Measurements from ENCODE around the gene WWTR1. TPM values are rescaled to one million over a fixed set of nuclear protein-coding genes. Genes with fewer than 3 reads are reported as not detected.

The WWTR1 gene
- total RNA-seq, 1 experiment from 2014 or later = 79.7 TPM

DNA sequence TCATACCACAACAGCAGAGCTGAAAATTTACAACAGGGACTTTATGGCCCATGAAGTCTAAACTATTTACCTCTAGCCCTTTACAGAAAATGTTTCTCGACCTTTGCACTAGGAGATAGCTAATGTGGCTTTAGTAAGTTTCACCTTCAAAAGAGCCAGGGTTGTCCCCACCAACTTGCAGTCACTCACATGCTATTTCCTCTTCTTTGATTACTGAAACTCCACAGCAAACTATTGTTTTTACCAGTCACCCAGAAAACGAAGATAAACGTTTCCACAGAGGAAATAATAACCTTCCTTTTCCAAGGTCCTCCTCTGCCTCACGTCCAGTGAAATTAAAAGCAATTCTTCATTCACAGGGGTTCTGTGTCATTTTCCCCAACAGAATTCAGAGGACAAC, 48.2 kb downstream of the WWTR1 start:
- Histone ChIP-seq H3K4me3 (ENCODE audit: low read length) (no peak overlapping the region), H3K27ac (ENCODE audit: low read length) (no peak overlapping the region), H3K9me2 (replicated peaks; ENCODE audit: low read length) (no peaks in the 10 kb centered on the region), H3K9ac (ENCODE audit: low read length) (no peak overlapping the region), H4K20me1 (ENCODE audit: low read length) (peaks cover 6% of the 10 kb centered on the region; the same call in 1 of the 2 replicates), H3K36me3 (ENCODE audit: low read depth, low read length) (peaks cover 53% of the 10 kb centered on the region), H3F3A (ENCODE audit: low read length, unreplicated experiment) (no peaks in the 10 kb centered on the region), H2AFZ (ENCODE audit: low read length) (no peak overlapping the region), H3K27me3 (ENCODE audit: low read length) (no peaks in the 10 kb centered on the region), H3K4me1 (ENCODE audit: insufficient read depth, low read length) (peaks cover 16% of the 10 kb centered on the region; the same call in 1 of the 2 replicates), H3K9me3 (ENCODE audit: low read length) (no peaks in the 10 kb centered on the region), H3K4me2 (ENCODE audit: low read length) (no peak overlapping the region), H3K79me2 (ENCODE audit: low read length) (peaks cover 93% of the 10 kb centered on the region)
- DNase-seq (no peak), ATAC-seq (no peak)
- POLR2A ChIA-PET (ENCODE audit: unreplicated experiment) = interaction anchor here (0.6 kb wide), 2 partner anchors 23 to 627 kb away, joined by 5 to 8 read pairs; no protein-coding TSS in a partner anchor
- TF ChIP-seq, protein P1, sequence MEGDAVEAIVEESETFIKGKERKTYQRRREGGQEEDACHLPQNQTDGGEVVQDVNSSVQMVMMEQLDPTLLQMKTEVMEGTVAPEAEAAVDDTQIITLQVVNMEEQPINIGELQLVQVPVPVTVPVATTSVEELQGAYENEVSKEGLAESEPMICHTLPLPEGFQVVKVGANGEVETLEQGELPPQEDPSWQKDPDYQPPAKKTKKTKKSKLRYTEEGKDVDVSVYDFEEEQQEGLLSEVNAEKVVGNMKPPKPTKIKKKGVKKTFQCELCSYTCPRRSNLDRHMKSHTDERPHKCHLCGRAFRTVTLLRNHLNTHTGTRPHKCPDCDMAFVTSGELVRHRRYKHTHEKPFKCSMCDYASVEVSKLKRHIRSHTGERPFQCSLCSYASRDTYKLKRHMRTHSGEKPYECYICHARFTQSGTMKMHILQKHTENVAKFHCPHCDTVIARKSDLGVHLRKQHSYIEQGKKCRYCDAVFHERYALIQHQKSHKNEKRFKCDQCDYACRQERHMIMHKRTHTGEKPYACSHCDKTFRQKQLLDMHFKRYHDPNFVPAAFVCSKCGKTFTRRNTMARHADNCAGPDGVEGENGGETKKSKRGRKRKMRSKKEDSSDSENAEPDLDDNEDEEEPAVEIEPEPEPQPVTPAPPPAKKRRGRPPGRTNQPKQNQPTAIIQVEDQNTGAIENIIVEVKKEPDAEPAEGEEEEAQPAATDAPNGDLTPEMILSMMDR (conservative IDR thresholded peaks at IDR 0.05; ENCODE audit: low read depth, low read length) = no peak
- TF ChIP-seq EZH2phosphoT487 (IDR thresholded peaks at IDR 0.05; ENCODE audit: borderline replicate concordance, low read length) = no peak
- no peak for TF ChIP-seq EZH2 (IDR thresholded peaks at IDR 0.05; ENCODE audit: low read length, unreplicated experiment)
- intact Hi-C loops (cut with micrococcal nuclease) = no loop called here
- CTCF ChIA-PET = no interaction called here
- no TSS peak for BruUV-seq (replicated peaks)

DNA sequence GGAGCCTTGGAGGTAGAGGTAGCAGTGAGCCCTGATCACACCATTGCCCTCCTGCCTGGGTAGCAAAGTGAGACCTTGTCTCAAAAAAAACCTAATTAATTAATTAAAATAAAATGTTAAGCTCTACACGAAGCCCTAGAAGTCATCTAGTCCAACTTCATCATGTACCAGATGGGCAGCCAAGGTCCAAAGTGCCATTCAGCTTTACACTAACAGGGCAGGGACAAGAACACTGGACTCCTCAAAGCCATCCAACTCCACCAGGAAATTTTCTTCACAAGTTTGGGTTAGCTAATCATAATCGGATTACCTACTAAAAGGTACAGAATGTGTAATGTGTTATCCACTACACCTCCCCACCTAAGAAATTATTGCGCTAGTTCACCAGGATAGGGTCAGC, 48.8 kb downstream of the WWTR1 start:
- ATAC-seq (no peak), DNase-seq (no peak)
- CTCF ChIA-PET = no interaction called here
- Histone ChIP-seq H3K27ac (ENCODE audit: low read length) (no peak overlapping the region), H3K4me1 (ENCODE audit: insufficient read depth, low read length) (peaks cover 22% of the 10 kb centered on the region), H3K9ac (ENCODE audit: low read length) (no peak overlapping the region), H2AFZ (ENCODE audit: low read length) (no peak overlapping the region), H3K4me2 (ENCODE audit: low read length) (no peak overlapping the region), H3F3A (ENCODE audit: low read length, unreplicated experiment) (no peaks in the 10 kb centered on the region), H3K79me2 (ENCODE audit: low read length) (peaks cover 93% of the 10 kb centered on the region), H4K20me1 (ENCODE audit: low read length) (peaks cover 6% of the 10 kb centered on the region; the same call in 1 of the 2 replicates), H3K9me3 (ENCODE audit: low read length) (no peaks in the 10 kb centered on the region), H3K9me2 (replicated peaks; ENCODE audit: low read length) (no peaks in the 10 kb centered on the region), H3K36me3 (ENCODE audit: low read depth, low read length) (peaks cover 50% of the 10 kb centered on the region), H3K27me3 (ENCODE audit: low read length) (no peaks in the 10 kb centered on the region), H3K4me3 (ENCODE audit: low read length) (no peak overlapping the region)
- TF ChIP-seq EZH2 (IDR thresholded peaks at IDR 0.05; ENCODE audit: low read length, unreplicated experiment) = no peak
- no peak for TF ChIP-seq EZH2phosphoT487 (IDR thresholded peaks at IDR 0.05; ENCODE audit: borderline replicate concordance, low read length)
- TF ChIP-seq, protein P1 (conservative IDR thresholded peaks at IDR 0.05; ENCODE audit: low read depth, low read length) = no peak
- intact Hi-C loops (cut with micrococcal nuclease) = no loop called here
- no TSS peak for BruUV-seq (replicated peaks)
- POLR2A ChIA-PET (ENCODE audit: unreplicated experiment) = interaction anchor here (0.6 kb wide), 2 partner anchors 22 to 628 kb away, joined by 5 to 8 read pairs; no protein-coding TSS in a partner anchor

DNA sequence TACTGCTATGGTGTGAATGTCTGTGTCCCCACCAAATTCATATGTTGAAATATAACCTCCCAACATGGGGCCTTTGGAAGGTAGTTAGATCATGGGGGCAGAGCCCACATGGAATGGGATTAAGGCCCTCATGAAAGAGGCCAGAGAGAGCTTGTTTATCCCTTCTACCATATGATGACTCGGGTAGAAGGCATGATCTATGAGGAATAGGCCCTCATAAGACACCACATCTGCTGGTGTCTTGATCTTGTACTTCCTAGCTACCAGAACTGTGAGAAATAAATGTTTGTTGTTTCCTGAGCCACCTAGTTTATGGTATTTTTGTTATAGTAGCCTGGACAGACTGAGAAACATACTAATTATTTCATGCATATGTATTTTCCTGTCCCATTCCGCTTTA, 51.9 kb downstream of the WWTR1 start:
- peak; percentile 33 for DNase-seq
- no peak overlapping the region for H3K4me2 ChIP-seq (ENCODE audit: low read length)
- no peaks in the 10 kb centered on the region for H3K9me3 ChIP-seq (ENCODE audit: low read length)
- no peak for TF ChIP-seq EZH2phosphoT487 (IDR thresholded peaks at IDR 0.05; ENCODE audit: borderline replicate concordance, low read length)
- TF ChIP-seq EZH2 (IDR thresholded peaks at IDR 0.05; ENCODE audit: low read length, unreplicated experiment) = no peak
- TF ChIP-seq, protein P1 (conservative IDR thresholded peaks at IDR 0.05; ENCODE audit: low read depth, low read length) = no peak
- H4K20me1 ChIP-seq (ENCODE audit: low read length) = no peaks in the 10 kb centered on the region
- H3K27me3 ChIP-seq (ENCODE audit: low read length) = no peaks in the 10 kb centered on the region
- peaks cover 32% of the 10 kb centered on the region for H3K4me1 ChIP-seq (ENCODE audit: insufficient read depth, low read length)
- no TSS peak for BruUV-seq (replicated peaks)
- no peaks in the 10 kb centered on the region for H3K9me2 ChIP-seq (replicated peaks; ENCODE audit: low read length)
- no peaks in the 10 kb centered on the region for H3F3A ChIP-seq (ENCODE audit: low read length, unreplicated experiment)
- no peak overlapping the region for H2AFZ ChIP-seq (ENCODE audit: low read length)
- no peak for ATAC-seq
- 0 out of 2 replicates have a peak overlapping the region, but pooled peaks have one; percentile 2 for H3K27ac ChIP-seq (ENCODE audit: low read length)
- POLR2A ChIA-PET (ENCODE audit: unreplicated experiment) = interaction anchor here (0.5 kb wide), 1 partner anchor 9 kb away, joined by 3 read pairs; no protein-coding TSS in a partner anchor
- H3K9ac ChIP-seq (ENCODE audit: low read length) = no peak overlapping the region
- H3K4me3 ChIP-seq (ENCODE audit: low read length) = no peak overlapping the region
- peaks cover 92% of the 10 kb centered on the region for H3K79me2 ChIP-seq (ENCODE audit: low read length)
- peaks cover 30% of the 10 kb centered on the region for H3K36me3 ChIP-seq (ENCODE audit: low read depth, low read length)
- intact Hi-C loops (cut with micrococcal nuclease) = no loop called here
- CTCF ChIA-PET = no interaction called here

Data from PC-3 (cell line).